H1 (cell line): ENCODE measurements around the gene CAVIN1. TPM values are rescaled to one million over a fixed set of nuclear protein-coding genes. Genes with fewer than 3 reads are reported as not detected.
A peak's percentile ranks its signal among the peaks of the same experiment; 100 is the strongest.

Experiments
- CTCF ChIA-PET: fragments of 300-600 bp; sonication (Branson Sonifier 250); formaldehyde crosslinking; loops from one replicate; lab custom pipeline; 2021; ENCODE audit not compliant: partially characterized antibody; lab: Charles Lee
- POLR2A ChIA-PET: fragments of 300-600 bp; sonication (Branson Sonifier 250); formaldehyde crosslinking; loops from one replicate; lab custom pipeline; 2021; ENCODE audit warnings: inconsistent platforms; ENCODE audit not compliant: partially characterized antibody; lab: Charles Lee
- DNase-seq, 2 experiments: peaks; one replicate each; pipeline versions ENCODE4 v3.0.0 to v3.0.0-alpha.2; 2010 to 2022; ENCODE audit warnings: low spot score in 2 of 2, low read depth in 1 of 2, mixed read lengths in 1 of 2
- FAIRE-seq: peaks from 2 replicates; lab custom pipeline; 2011; peaks lifted over from hg19 to GRCh38; lab: Jason Lieb, UNC
- H2AFZ ChIP-seq: 2 replicates; pipeline ENCODE4 v1.8.1; 2012; ENCODE audit warnings: low read length, inconsistent platforms
- H2AK5ac ChIP-seq: 2 replicates; pipeline ENCODE4 v1.6.1; 2013; ENCODE audit warnings: low read depth, low read length
- H2BK120ac ChIP-seq: replicated peaks from 2 replicates; pipeline ENCODE3; 2013; ENCODE audit warnings: low read depth, low read length, inconsistent platforms
- H2BK12ac ChIP-seq: 2 replicates; pipeline ENCODE4 v1.6.1; 2013; ENCODE audit warnings: low read depth, low read length
- H2BK15ac ChIP-seq: 2 replicates; pipeline ENCODE4 v1.6.1; 2013; ENCODE audit warnings: low read length
- H2BK20ac ChIP-seq: 2 replicates; pipeline ENCODE4 v1.6.1; 2013; ENCODE audit warnings: low read length
- H2BK5ac ChIP-seq: 2 replicates; pipeline ENCODE4 v1.6.1; 2013; ENCODE audit warnings: low read depth, low read length
- H3K14ac ChIP-seq: 2 replicates; pipeline ENCODE4 v1.6.1; 2013; ENCODE audit warnings: inconsistent platforms; ENCODE audit not compliant: insufficient read length
- H3K18ac ChIP-seq: 2 replicates; pipeline ENCODE4 v1.6.1; 2013; ENCODE audit warnings: low read length; ENCODE audit errors: extremely low read depth
- H3K23ac ChIP-seq: 2 replicates; pipeline ENCODE4 v1.6.1; 2013; ENCODE audit warnings: inconsistent platforms; ENCODE audit not compliant: insufficient read length
- H3K23me2 ChIP-seq: 2 replicates; pipeline ENCODE4 v1.6.1; 2013; ENCODE audit warnings: low read depth, low read length
- H3K27ac ChIP-seq: 2 replicates; pipeline ENCODE4 v1.6.1; 2011; ENCODE audit warnings: low read depth, low read length, inconsistent platforms
- H3K27me3 ChIP-seq, 4 experiments: replicated peaks in 1 of 4; 1 replicate in 1 of 4; 2 replicates in 3 of 4; pipeline versions ENCODE4 v1.6.1 to v1.8.1; 2011 to 2013; ENCODE audit warnings: low read length in 3 of 4, mild to moderate bottlenecking in 3 of 4, inconsistent platforms in 2 of 4, mixed read lengths in 2 of 4, moderate library complexity in 1 of 4; ENCODE audit not compliant: control insufficient read depth in 3 of 4, insufficient read depth in 3 of 4; ENCODE audit errors: extremely low read depth in 1 of 4
- H3K36me3 ChIP-seq, 4 experiments: 2 replicates each; pipeline versions ENCODE4 v1.6.1 to v1.8.1; 2011 to 2013; ENCODE audit warnings: mild to moderate bottlenecking in 4 of 4, low read length in 3 of 4, moderate library complexity in 2 of 4, control low read depth in 1 of 4, inconsistent platforms in 1 of 4; ENCODE audit not compliant: insufficient read depth in 4 of 4, control insufficient read depth in 2 of 4
- H3K4ac ChIP-seq: replicated peaks from 2 replicates; pipeline ENCODE3; 2013; ENCODE audit warnings: low read length, low read depth, mixed read lengths, inconsistent platforms; ENCODE audit not compliant: insufficient read length
- H3K4me1 ChIP-seq, 4 experiments: replicated peaks in 1 of 4; 1 replicate in 1 of 4; 2 replicates in 3 of 4; pipeline versions ENCODE4 v1.6.1 to v1.8.1; 2011 to 2013; ENCODE audit warnings: low read length in 3 of 4, inconsistent platforms in 2 of 4, mixed read lengths in 1 of 4; ENCODE audit not compliant: insufficient read depth in 4 of 4, control insufficient read depth in 3 of 4
- H3K4me2 ChIP-seq, 2 experiments: 2 replicates each; pipeline versions ENCODE4 v1.6.1 to v1.8.1; 2011 to 2013; ENCODE audit warnings: low read depth in 2 of 2, low read length in 2 of 2, control low read depth in 1 of 2, inconsistent platforms in 1 of 2, mild to moderate bottlenecking in 1 of 2; ENCODE audit not compliant: insufficient read depth in 1 of 2
- H3K4me3 ChIP-seq, 4 experiments: fragments of 200-600, 300-600 bp in 1 of 4; sonication (generic), shearing (Covaris generic), sonication (Bioruptor Twin) in 1 of 4; 2 replicates each; pipeline versions ENCODE4 v1.5.1 to v1.8.1; 2011 to 2016; ENCODE audit warnings: low read length in 4 of 4, low read depth in 3 of 4, control low read depth in 2 of 4, inconsistent platforms in 2 of 4, mild to moderate bottlenecking in 2 of 4, mixed read lengths in 1 of 4, moderate library complexity in 1 of 4; ENCODE audit not compliant: insufficient read depth in 2 of 4; ENCODE audit errors: extremely low read depth in 1 of 4
- H3K56ac ChIP-seq: replicated peaks from 2 replicates; pipeline ENCODE3; 2013; ENCODE audit warnings: low read depth, mild to moderate bottlenecking, mixed read lengths, low read length, inconsistent platforms; ENCODE audit not compliant: insufficient read length
- H3K79me1 ChIP-seq: 2 replicates; pipeline ENCODE4 v1.6.1; 2013; ENCODE audit warnings: low read depth, low read length, control low read depth
- H3K79me2 ChIP-seq, 2 experiments: 2 replicates each; pipeline versions ENCODE4 v1.6.1 to v1.8.1; 2012 to 2013; ENCODE audit warnings: low read length in 2 of 2, mild to moderate bottlenecking in 2 of 2, inconsistent platforms in 1 of 2; ENCODE audit not compliant: insufficient read depth in 2 of 2, control insufficient read depth in 1 of 2
- H3K9ac ChIP-seq, 4 experiments: replicated peaks in 1 of 4; 1 replicate in 1 of 4; 2 replicates in 3 of 4; pipeline versions ENCODE4 v1.6.1 to v1.8.1; 2011 to 2013; ENCODE audit warnings: low read depth in 3 of 4, low read length in 3 of 4, control low read depth in 2 of 4, mild to moderate bottlenecking in 2 of 4, moderate library complexity in 2 of 4, inconsistent platforms in 1 of 4; ENCODE audit errors: extremely low read depth in 1 of 4
- H3K9me3 ChIP-seq, 2 experiments: 2 replicates each; pipeline versions ENCODE4 v1.6.1 to v1.8.1; 2012 to 2013; ENCODE audit warnings: mild to moderate bottlenecking in 2 of 2, moderate library complexity in 2 of 2, control low read depth in 1 of 2, inconsistent platforms in 1 of 2, low read depth in 1 of 2, low read length in 1 of 2, mixed read lengths in 1 of 2; ENCODE audit not compliant: insufficient read depth in 2 of 2
- H4K20me1 ChIP-seq, 2 experiments: replicated peaks in 1 of 2; 2 replicates each; pipeline versions ENCODE3 to v1.8.1; 2011 to 2013; ENCODE audit warnings: inconsistent platforms in 2 of 2, low read length in 2 of 2, mild to moderate bottlenecking in 1 of 2; ENCODE audit not compliant: insufficient read depth in 2 of 2, control insufficient read depth in 1 of 2
- H4K5ac ChIP-seq: 2 replicates; pipeline ENCODE4 v1.6.1; 2013; ENCODE audit warnings: low read length, low read depth, mixed read lengths, inconsistent platforms; ENCODE audit not compliant: insufficient read length
- H4K8ac ChIP-seq: 2 replicates; pipeline ENCODE4 v1.8.0; 2013; ENCODE audit warnings: mild to moderate bottlenecking, moderate library complexity, low read length, inconsistent platforms; ENCODE audit not compliant: insufficient read depth; ENCODE audit errors: extremely low read depth
- H4K91ac ChIP-seq: replicated peaks from 2 replicates; pipeline ENCODE3; 2013; ENCODE audit warnings: low read length, mixed read lengths, inconsistent platforms; ENCODE audit not compliant: insufficient read length
- CTCF ChIP-seq, 3 experiments: IDR thresholded peaks; 1 replicate in 2 of 3; 2 replicates in 1 of 3; pipeline versions ENCODE4 v1.5.1 to v1.6.1; 2011; ENCODE audit warnings: low read length in 3 of 3, mild to moderate bottlenecking in 3 of 3, inconsistent platforms in 2 of 3, low read depth in 1 of 3, moderate library complexity in 1 of 3; ENCODE audit not compliant: insufficient read depth in 1 of 3; ENCODE audit errors: control extremely low read depth in 1 of 3
- MAFK ChIP-seq: IDR thresholded peaks from 2 replicates; pipeline ENCODE4 v1.6.1; 2012; ENCODE audit warnings: low read depth, mild to moderate bottlenecking, improper control_type of control experiment, low read length
- NANOG ChIP-seq: IDR thresholded peaks from 2 replicates; pipeline ENCODE4 v1.6.1; 2011; ENCODE audit warnings: low read length, low read depth, mild to moderate bottlenecking, inconsistent platforms; ENCODE audit not compliant: insufficient read depth, poor library complexity, severe bottlenecking
- TAF1 ChIP-seq: IDR thresholded peaks from 2 replicates; pipeline ENCODE4 v1.6.1; 2011; ENCODE audit warnings: mild to moderate bottlenecking, low read depth, low read length
- YY1 ChIP-seq: IDR thresholded peaks from 2 replicates; pipeline ENCODE4 v1.6.1; 2011; ENCODE audit warnings: low read depth, mild to moderate bottlenecking, low read length
- WGBS, 2 experiments: shearing (Covaris generic) in 1 of 2; methylation state at CpG; one replicate each; pipeline versions ENCODE4 v1.1.6 to v1.1.7; 2013 to 2015; ENCODE audit warnings: low lambda C conversion rate in 2 of 2, mixed read lengths in 2 of 2, inconsistent platforms in 1 of 2, low coverage in 1 of 2, missing lambda C conversion rate in 1 of 2; ENCODE audit not compliant: insufficient replicate concordance in 2 of 2, insufficient coverage in 1 of 2, insufficient read length in 1 of 2; ENCODE audit errors: extremely low coverage in 1 of 2, missing lambda C conversion rate in 1 of 2; 5-methylcytosine and 5-hydroxymethylcytosine counted together
- long read RNA-seq, 2 experiments: library from RNA in 1 of 2; library from capped mRNA in 1 of 2; stranded (forward); transcript quantifications; one replicate each; pipeline ENCODE4 v2.0.0, GENCODE V29; 2021; ENCODE audit warnings: inconsistent platforms in 1 of 2
- polyA minus RNA-seq, 3 experiments: library from RNA; depleted of rRNA, polyadenylated mRNA; stranded (reverse); fragments of >200 nt; gene quantifications; 1 replicate in 2 of 3; 2 replicates in 1 of 3; pipeline ENCODE4 v1.2.3, GENCODE V29; 2011
- polyA plus RNA-seq, 7 experiments: library from polyadenylated mRNA; depleted of rRNA in 3 of 7; stranded (reverse) in 5 of 7; unstranded in 2 of 7; fragments of >200 nt in 5 of 7; fragments of 200-250 nt in 2 of 7; gene quantifications; 1 replicate in 5 of 7; 2 replicates in 1 of 7; 4 replicates in 1 of 7; pipeline versions ENCODE4 v1.2.1 to v1.2.3, GENCODE V29; 2011 to 2013; ENCODE audit warnings: missing spikeins in 2 of 7, mixed read lengths in 2 of 7
- total RNA-seq: library from RNA; stranded (reverse); fragmentation: NEBNext Ultra II Directional; extraction: Animal tissue kit (Norgen Biotek cat#: 25700); gene quantifications from 2 replicates; pipeline ENCODE4 v1.2.1, GENCODE V29; 2021

CAVIN1 gene
- total RNA-seq (41.6 and 43.5 TPM in 2 replicates), polyA plus RNA-seq (2011; rRNA removed) (16.2 and 22.6 TPM in 2 replicates), polyA minus RNA-seq (2011; rRNA and poly(A)+ RNA removed) (8.8 and 10.6 TPM in 2 replicates)
- polyA plus RNA-seq (2011; cell fraction: cytosol; rRNA removed) = 25.9 TPM
- 16.1 TPM for polyA plus RNA-seq (2011; cell fraction: nucleus; rRNA removed)
- 28.3 to 38.2 TPM (median 33.3 TPM) in 4 replicates for polyA plus RNA-seq (2012, experiment 1 of 2)
- polyA plus RNA-seq (2012, experiment 2 of 2) = 30.3 TPM
- 17.7 TPM for polyA plus RNA-seq (2013, experiment 1 of 2)
- polyA plus RNA-seq (2013, experiment 2 of 2) = 18.4 TPM
- polyA minus RNA-seq (2011; cell fraction: cytosol; rRNA and poly(A)+ RNA removed) = 22.9 TPM
- polyA minus RNA-seq (2011; cell fraction: nucleus; rRNA and poly(A)+ RNA removed) = 6.8 TPM
- long read RNA-seq, experiment 1, partial matches to known transcripts = 0 of 22 reads
- long read RNA-seq, experiment 1, other reads (novel, unspliced or antisense) = 21 of 22 reads
- long read RNA-seq, experiment 2, partial matches to known transcripts = 0 of 2 reads
- long read RNA-seq, experiment 2, other reads (novel, unspliced or antisense) = 2 of 2 reads

- peak within 1 kb of the TSS; percentile 75 for H2BK5ac ChIP-seq
- peak within 1 kb of the TSS; percentile 35 to 71 (median 55) for H3K9ac ChIP-seq
- H3K27me3 ChIP-seq = peaks cover 0 to 13% (median 10%) of the 10 kb centered on the region in 4 experiments; a peak in 6 of 7 replicates
- peak within 1 kb of the TSS; percentile 81 for H4K91ac ChIP-seq
- CTCF ChIA-PET = interaction anchor here (0.5 to 6.1 kb wide), 13 partner anchors 8 to 347 kb away, joined by 3 to 36 read pairs (median 5); no protein-coding TSS in a partner anchor
- no peaks in the 10 kb centered on the region for H3K36me3 ChIP-seq
- H3K4me3 ChIP-seq = peak within 1 kb of the TSS; percentile 73 to 99 (median 86)
- no peak within 1 kb of the TSS for H3K27ac ChIP-seq
- H4K8ac ChIP-seq = peak within 1 kb of the TSS; percentile 87
- H2AK5ac ChIP-seq = peak within 1 kb of the TSS; percentile 65; the same call in 1 of the 2 replicates
- no peak within 1 kb of the TSS for H3K56ac ChIP-seq
- peaks cover 0 to 19% of the 10 kb centered on the region in 2 experiments; a peak in 1 of 4 replicates for H3K79me2 ChIP-seq
- no peak within 1 kb of the TSS; the same call in 1 of the 2 replicates for H2BK20ac ChIP-seq
- H2BK12ac ChIP-seq = peak within 1 kb of the TSS; percentile 99; the same call in 1 of the 2 replicates
- POLR2A ChIA-PET = interaction anchor here (0.7 to 2.6 kb wide), 21 partner anchors 8 to 301 kb away, joined by 3 to 19 read pairs (median 5); partner anchors contain the start of genes HSPB9, NAGLU, STAT3 and STAT5A
- no peak within 1 kb of the TSS for H2AFZ ChIP-seq
- no peak within 1 kb of the TSS for H3K23ac ChIP-seq
- H3K4ac ChIP-seq = peak within 1 kb of the TSS; percentile 91
- no peak within 1 kb of the TSS for H2BK120ac ChIP-seq
- peaks cover 6 to 8% of the 10 kb centered on the region in 2 experiments for H4K20me1 ChIP-seq
- WGBS, 2 experiments = 3% methylated on average over 34 of the region's 58 CpGs; no CpG with 5 or more reads in 1 of the 2 experiments
- H3K14ac ChIP-seq = peak within 1 kb of the TSS; percentile 98
- no peaks in the 10 kb centered on the region for H3K9me3 ChIP-seq
- peak within 1 kb of the TSS; percentile 99; the same call in 1 of the 2 replicates for H2BK15ac ChIP-seq
- DNase-seq (peak; percentile 89 to 94), FAIRE-seq (no peak)
- H3K79me1 ChIP-seq = peaks cover 9% of the 10 kb centered on the region
- H3K4me2 ChIP-seq = peak within 1 kb of the TSS; percentile 99
- H3K4me1 ChIP-seq = peaks cover 0 to 17% (median 8%) of the 10 kb centered on the region in 4 experiments; a peak in 5 of 7 replicates
- H3K23me2 ChIP-seq = peaks cover 14% of the 10 kb centered on the region
- peak within 1 kb of the TSS; percentile 50 for H4K5ac ChIP-seq
- H3K18ac ChIP-seq = peak within 1 kb of the TSS; percentile 85
- no peak for TF ChIP-seq NANOG
- TF ChIP-seq CTCF (IDR thresholded peaks at IDR 0.05; ENCODE audit: control extremely low read depth in 1 of 3, insufficient read depth in 1 of 3, low read depth in 1 of 3, low read length in 3 of 3) = no peak
- no peak for TF ChIP-seq MAFK
- peak; percentile 98 for TF ChIP-seq TAF1
- TF ChIP-seq YY1 = no peak
Observed at GRCh38 chr17:42422958-42423712, at the start of gene CAVIN1. Gene CAVIN1, minus strand, starts transcription at chr17:42423256. Its CDS starts 159 bp downstream, at chr17:42423097.
